WERI-Rb-1 (cell line): Measurements from ENCODE around the gene HDDC2.

Source experiments
- DNase-seq: peaks from one replicate; pipeline ENCODE4 v3.0.0-alpha.2; 2020
- H3K27ac ChIP-seq: fragments of 250-450 bp; sonication (Bioruptor Pico); 2 replicates; pipeline ENCODE4 v1.5.1; 2020; ENCODE audit warnings: mild to moderate bottlenecking, moderate library complexity
- H3K27me3 ChIP-seq: fragments of 250-450 bp; sonication (Bioruptor Pico); 2 replicates; pipeline ENCODE4 v1.5.1; 2021; ENCODE audit warnings: mild to moderate bottlenecking, low read depth, moderate library complexity; ENCODE audit not compliant: insufficient read depth, severe bottlenecking
- H3K36me3 ChIP-seq: fragments of 250-450 bp; sonication (Bioruptor Pico); 2 replicates; pipeline ENCODE4 v1.5.1; 2020; ENCODE audit warnings: mild to moderate bottlenecking, moderate library complexity
- H3K4me3 ChIP-seq: 2 replicates; pipeline ENCODE4 v1.5.1; 2011; ENCODE audit warnings: low read depth, mild to moderate bottlenecking, control low read depth, low read length
- H3K9me3 ChIP-seq: fragments of 250-450 bp; sonication (Bioruptor Pico); 2 replicates; pipeline ENCODE4 v1.5.1; 2021; ENCODE audit warnings: mild to moderate bottlenecking, moderate library complexity; ENCODE audit not compliant: severe bottlenecking
- CTCF ChIP-seq: IDR thresholded peaks from 2 replicates; pipeline ENCODE4 v1.5.1; 2011; ENCODE audit warnings: low read depth, mild to moderate bottlenecking, control low read depth, inconsistent platforms, low read length

Gene HDDC2

GRCh38 chr6:125310994-125311649 lies 9.4 kb upstream of the HDDC2 start:
- peak; percentile 58 for TF ChIP-seq CTCF
- peak; percentile 18 for DNase-seq
- Histone ChIP-seq H3K9me3 (peaks cover under 1% of the 10 kb centered on the region), H3K4me3 (no peak overlapping the region), H3K36me3 (no peaks in the 10 kb centered on the region), H3K27ac (no peak overlapping the region), H3K27me3 (peaks cover 7% of the 10 kb centered on the region)

GRCh38 chr6:125307964-125308615 lies 6.3 kb upstream of the HDDC2 start:
- H3K4me3 ChIP-seq = no peak overlapping the region
- DNase-seq = no peak
- H3K9me3 ChIP-seq = peaks cover 12% of the 10 kb centered on the region
- peaks cover 21% of the 10 kb centered on the region for H3K27me3 ChIP-seq
- no peaks in the 10 kb centered on the region for H3K36me3 ChIP-seq
- no peak for TF ChIP-seq CTCF
- no peak overlapping the region for H3K27ac ChIP-seq

GRCh38 chr6:125307150-125307838 lies 5.5 kb upstream of the HDDC2 start:
- Histone ChIP-seq H3K36me3 (no peaks in the 10 kb centered on the region), H3K27me3 (peaks cover 21% of the 10 kb centered on the region), H3K27ac (no peak overlapping the region), H3K9me3 (peaks cover 12% of the 10 kb centered on the region), H3K4me3 (no peak overlapping the region)
- DNase-seq = no peak
- no peak for TF ChIP-seq CTCF

GRCh38 chr6:125306756-125307149 lies 5.0 kb upstream of the HDDC2 start:
- no peak for TF ChIP-seq CTCF
- no peak for DNase-seq
- H3K27me3 ChIP-seq = peaks cover 21% of the 10 kb centered on the region
- peaks cover 12% of the 10 kb centered on the region for H3K9me3 ChIP-seq
- no peak overlapping the region for H3K27ac ChIP-seq
- no peak overlapping the region for H3K4me3 ChIP-seq
- H3K36me3 ChIP-seq = no peaks in the 10 kb centered on the region

- Histone ChIP-seq H3K9me3 (peaks cover 12% of the 10 kb centered on the region), H3K4me3 (no peak overlapping the region), H3K27me3 (peaks cover 21% of the 10 kb centered on the region), H3K36me3 (peaks cover 3% of the 10 kb centered on the region), H3K27ac (no peak overlapping the region)
- no peak for DNase-seq
- TF ChIP-seq CTCF = no peak
Observed at GRCh38 chr6:125304970-125305660, 3.3 kb upstream of the HDDC2 start.
